Urothelium cell line (cell line): Measurements from ENCODE around the gene CISD2.
"Not testable (repeated sequence)": the region's sequence is repeated elsewhere in the genome, so short reads cannot be mapped to it uniquely, and the experiment has no call there.

ENCODE experiments used
- DNase-seq: peaks from one replicate; pipeline ENCODE4 v3.0.0; 2011; ENCODE audit warnings: low spot score, mixed read lengths
- FAIRE-seq: peaks from 2 replicates; lab custom pipeline; 2011; peaks lifted over from hg19 to GRCh38; lab: Jason Lieb, UNC

Gene CISD2

GRCh38 chr4:102849579-102850104, 19.1 kb upstream of the CISD2 start:
- DNase-seq, result no peak
- FAIRE-seq, result no peak

GRCh38 chr4:102850370-102850769, 18.4 kb upstream of the CISD2 start:
- FAIRE-seq, result no peak
- no peak for DNase-seq

GRCh38 chr4:102858828-102859464, 9.8 kb upstream of the CISD2 start:
- no peak for FAIRE-seq
- no peak for DNase-seq

GRCh38 chr4:102860611-102861324, 8.0 kb upstream of the CISD2 start:
- DNase-seq (no peak), FAIRE-seq (no peak)

GRCh38 chr4:102862016-102862415, 6.8 kb upstream of the CISD2 start:
- FAIRE-seq (no peak), DNase-seq (no peak)

GRCh38 chr4:102862747-102863146, 6.0 kb upstream of the CISD2 start:
- no peak for FAIRE-seq

DNA sequence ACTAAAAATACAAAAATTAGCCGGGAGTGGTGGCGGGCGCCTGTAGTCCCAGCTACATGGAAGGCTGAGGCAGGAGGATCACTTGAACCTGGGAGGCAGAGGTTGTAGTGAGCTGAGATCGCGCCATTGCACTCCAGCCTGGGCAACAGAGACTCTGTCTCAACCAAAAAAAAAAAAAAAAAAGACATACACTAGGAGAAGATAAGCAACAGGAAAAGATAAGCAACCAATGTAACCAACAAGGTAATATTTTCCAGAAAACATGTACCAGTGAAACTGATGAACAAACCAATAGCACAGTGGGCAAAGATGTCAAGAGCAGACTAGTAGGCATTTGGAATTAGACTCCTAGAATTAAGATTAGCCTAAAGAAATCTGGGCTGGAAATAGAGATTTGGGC, 3.5 kb upstream of the CISD2 start:
- DNase-seq, FAIRE-seq: not testable (repeated sequence)

More at GRCh38 chr4:102862747-102863146, 6.0 kb upstream of the CISD2 start:
- no peak for DNase-seq

DNA sequence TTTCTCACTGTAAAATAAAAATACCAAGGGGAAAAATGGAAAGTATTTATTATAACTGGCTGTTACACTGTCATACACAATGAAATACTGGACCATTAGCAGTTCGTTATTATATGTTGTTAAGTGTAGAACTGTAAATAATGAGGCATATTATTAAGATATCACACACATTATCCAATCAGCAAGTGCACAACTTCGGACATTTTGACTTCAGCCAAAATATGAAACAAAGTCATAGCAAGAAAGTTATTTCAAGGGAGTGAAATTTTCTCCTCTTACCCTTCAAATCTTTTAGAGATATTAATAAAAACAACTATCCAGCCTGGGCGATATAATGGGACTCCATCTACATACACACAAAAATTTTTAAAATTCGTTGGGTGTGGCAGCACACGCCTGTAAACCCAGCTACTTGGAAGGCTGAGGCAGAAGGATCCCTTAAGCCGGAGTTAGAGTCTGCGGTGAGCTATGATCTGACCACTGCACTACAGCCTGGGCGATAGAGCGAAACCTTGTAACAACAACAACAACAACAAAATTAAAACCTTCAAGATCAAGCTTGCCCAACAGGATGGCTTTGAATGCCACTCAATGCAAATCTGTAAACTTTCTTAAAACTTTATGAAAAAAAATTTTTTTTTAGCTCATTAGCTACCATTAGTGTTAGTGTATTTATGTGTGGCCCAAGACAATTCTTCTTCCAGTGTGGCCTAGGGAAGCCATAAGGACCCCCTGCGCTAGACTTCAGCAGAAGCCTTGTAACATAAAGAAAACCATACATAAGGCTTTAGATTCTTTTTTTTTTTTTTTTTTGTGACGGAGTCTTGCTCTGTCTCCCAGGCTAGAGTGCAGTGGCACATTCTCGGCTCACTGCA, 1.3 kb upstream of the CISD2 start:
- DNase-seq, result no peak
- peak; percentile 62 for FAIRE-seq

DNA sequence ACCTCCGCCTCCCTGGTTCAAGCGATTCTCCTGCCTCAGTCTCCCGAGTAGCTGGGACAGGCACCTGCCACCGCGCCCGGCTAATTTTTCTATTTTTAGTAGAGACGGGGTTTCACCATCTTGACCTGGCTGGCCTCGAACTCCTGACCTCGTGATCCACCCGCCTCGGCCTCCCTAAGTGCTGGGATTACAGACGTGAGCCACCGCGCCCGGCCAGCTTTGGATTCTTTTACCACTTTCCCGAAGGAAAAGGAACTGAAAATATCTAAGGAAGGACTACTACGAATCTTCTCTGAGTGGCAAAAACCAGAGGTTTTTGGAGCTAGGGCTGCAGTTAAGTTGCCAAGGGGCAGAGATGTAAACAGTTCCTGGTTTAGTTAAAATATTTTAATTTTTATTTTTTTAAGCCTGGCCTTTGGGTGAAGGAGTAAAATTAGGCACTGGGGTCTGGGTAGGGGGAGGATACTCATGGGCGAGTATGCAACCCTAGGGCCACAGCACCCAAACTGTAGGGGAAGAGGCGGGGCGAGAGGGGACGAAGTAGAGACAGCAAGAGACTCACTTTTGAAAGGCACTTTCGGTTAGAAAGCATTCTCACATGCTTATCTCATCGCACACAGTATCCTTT, 525 bp upstream of the CISD2 start:
- DNase-seq (no peak), FAIRE-seq (no peak)

DNA sequence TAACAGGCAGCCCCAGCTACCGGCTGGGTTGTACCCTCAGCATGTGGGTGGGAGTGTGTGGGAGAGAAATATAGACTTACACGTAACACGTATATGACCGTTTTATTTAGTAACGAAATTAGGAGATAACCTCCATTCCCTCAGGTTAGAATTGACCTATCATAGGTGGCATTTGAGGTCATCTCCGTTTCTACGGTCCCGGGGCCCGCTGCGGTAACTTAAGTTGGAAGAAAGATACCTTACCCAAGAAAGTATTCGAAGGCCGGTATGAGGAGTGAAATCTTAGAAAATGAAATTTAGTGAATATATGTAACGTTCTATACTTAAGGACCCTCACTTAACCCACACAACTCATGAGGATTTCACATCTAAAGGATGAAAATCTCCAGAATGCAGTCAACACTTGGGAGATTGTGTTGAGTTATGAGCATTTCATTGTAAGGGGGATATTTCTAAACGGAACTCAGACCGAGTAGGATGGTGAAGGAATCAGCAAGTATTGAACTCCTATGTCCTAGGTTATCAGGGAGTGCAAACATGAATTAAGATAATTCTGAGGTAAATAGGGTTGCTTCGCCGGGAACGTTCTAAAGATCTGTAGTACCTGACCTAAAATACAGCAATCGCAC, 891 bp downstream of the CISD2 start:
- FAIRE-seq, result no peak
- DNase-seq, result no peak

DNA sequence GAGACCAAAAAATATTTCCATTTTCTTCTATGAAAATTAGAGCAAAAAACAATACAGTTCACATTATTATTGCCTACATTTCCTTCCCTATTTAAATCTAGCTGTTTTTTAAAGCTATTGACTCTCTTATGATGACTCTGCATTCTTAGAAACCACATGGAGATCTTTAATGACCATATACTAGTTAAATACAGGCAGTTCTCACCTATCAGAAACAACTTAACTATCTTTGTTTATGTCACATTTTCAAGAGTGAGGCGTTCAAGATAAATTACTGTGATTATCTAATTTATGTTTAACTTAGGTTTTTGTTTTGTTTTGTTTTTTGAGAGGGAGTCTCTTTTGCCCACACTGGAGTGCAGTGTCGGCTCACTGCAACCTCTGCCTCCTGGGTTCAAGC, 3.0 kb downstream of the CISD2 start:
- no peak for FAIRE-seq
- no peak for DNase-seq

- not testable (repeated sequence) for DNase-seq, FAIRE-seq
These were observed 8.8 kb downstream of the CISD2 start for GRCh38 chr4:102877477-102878106.

- DNase-seq, FAIRE-seq: not testable (repeated sequence)
These were observed 9.6 kb downstream of the CISD2 start for GRCh38 chr4:102878349-102878748.

- FAIRE-seq (no peak), DNase-seq (no peak)
These were observed 10.1 kb downstream of the CISD2 start for GRCh38 chr4:102878901-102879300.

GRCh38 chr4:102881343-102881742, 12.6 kb downstream of the CISD2 start:
- DNase-seq (no peak), FAIRE-seq (no peak)

GRCh38 chr4:102883278-102883677, 14.5 kb downstream of the CISD2 start:
- DNase-seq (no peak), FAIRE-seq (no peak)

DNA sequence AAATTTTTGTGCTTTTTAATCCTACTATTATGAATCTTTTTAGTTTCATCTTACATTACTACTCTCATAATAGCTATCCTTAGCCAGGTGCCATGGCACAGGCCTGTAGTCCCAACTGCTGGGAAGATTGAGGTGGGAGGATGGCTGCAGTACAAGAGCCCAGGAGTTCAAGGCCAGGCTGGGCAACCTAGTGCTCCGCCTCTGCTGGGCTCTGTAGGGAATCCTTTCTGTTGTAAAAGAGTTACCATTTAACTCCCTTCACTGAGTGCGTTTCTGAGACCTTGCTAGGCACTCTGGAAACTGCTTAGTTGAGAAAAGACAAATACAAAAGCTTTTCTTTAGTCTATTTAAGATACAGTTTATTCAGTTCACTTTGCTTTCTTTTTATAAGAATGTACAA, 19.8 kb downstream of the CISD2 start:
- FAIRE-seq, DNase-seq: not testable (repeated sequence)

- not testable (repeated sequence) for FAIRE-seq, DNase-seq
These were observed 21.1 kb downstream of the CISD2 start for GRCh38 chr4:102889866-102890265.

GRCh38 chr4:102896547-102896946, 27.8 kb downstream of the CISD2 start:
- FAIRE-seq, result not testable (repeated sequence)

GRCh38 chr4:102897610-102898009, 28.8 kb downstream of the CISD2 start:
- not testable (repeated sequence) for FAIRE-seq, DNase-seq

More at GRCh38 chr4:102896547-102896946, 27.8 kb downstream of the CISD2 start:
- DNase-seq, result not testable (repeated sequence)
